Erythroblast (primary cell): ENCODE data around the gene CINP.

Source experiments
- GATA1 ChIP-seq: IDR thresholded peaks from 2 replicates; pipeline ENCODE4 v1.6.1; 2011; ENCODE audit warnings: low read depth, mild to moderate bottlenecking, control low read depth, low read length, moderate library complexity
- POLR2A ChIP-seq: IDR thresholded peaks from 2 replicates; pipeline ENCODE4 v1.6.1; 2011; ENCODE audit warnings: mild to moderate bottlenecking, low read length

DNA sequence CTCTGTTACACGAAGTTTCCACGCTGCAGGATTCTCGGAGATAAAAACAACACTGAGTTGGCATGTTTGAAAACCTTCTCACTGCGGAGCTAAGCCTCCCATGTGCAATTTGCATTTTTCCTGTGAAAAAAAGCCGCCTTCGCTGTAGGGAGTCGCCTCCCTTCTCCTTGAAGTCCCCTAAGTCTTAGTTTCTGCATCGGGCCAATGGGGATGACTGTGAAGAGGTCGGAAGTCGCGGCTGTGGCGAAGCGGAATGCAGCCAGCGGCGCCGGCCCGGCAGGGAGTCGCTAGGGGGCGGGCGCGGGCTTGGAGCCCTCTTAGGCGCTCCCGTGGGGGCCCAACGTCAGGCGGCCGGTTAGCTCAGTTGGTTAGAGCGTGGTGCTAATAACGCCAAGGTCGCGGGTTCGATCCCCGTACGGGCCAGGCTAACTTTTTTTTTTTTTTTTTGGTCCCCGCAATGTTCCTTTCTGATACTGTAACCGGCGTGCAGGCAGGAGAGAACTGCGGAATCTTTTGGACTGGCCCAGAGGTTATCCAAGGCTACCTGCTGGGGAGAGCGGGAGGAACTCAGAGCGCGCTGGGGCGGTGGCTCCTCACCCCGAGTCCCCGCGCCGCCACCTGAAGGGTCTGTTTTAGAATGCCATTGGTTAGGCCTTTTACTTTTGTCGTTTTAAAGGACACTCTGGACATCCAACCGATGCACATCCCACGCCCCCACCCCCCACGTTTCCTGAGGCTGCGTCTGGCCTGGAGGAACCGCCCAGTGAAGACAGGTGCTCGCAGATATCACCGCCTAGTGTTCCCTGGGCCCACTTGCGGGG is 45.7 kb downstream of the CINP start:
- no peak for TF ChIP-seq POLR2A
- no peak for TF ChIP-seq GATA1
